ENCODE data around the gene SETD6.

SETD6 gene

DNA sequence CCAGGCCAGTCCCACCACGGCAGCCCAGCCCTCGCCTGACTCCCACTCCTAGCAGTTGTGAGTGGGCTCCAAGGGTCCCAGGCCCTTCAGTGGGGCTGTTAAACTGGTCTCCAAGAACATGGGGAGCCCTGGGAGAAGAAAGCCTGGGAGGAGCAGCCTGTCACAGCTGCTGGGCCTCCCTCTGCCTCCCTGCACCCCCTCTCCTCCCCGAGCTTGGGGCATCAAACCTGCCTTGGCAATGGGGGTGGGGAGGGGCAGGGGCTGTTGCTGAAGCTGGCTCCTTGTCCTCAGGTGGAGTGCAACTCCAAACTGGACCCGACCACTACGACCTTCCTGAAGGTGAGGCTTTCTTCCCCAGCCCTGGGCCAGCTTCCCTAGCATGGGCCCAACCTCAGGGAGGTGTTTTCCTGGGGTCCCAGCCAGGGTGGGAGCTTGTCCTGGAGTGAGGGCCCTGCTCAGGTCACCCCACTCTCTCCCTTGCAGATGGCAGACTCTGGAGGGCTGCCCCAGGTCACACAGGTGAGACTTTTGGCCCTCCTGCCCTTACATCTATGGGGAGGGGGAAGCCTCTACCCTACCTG, 6.6 kb upstream of the SETD6 start:
- DNase-seq (ENCODE audit: low read depth), result no peak

DNA sequence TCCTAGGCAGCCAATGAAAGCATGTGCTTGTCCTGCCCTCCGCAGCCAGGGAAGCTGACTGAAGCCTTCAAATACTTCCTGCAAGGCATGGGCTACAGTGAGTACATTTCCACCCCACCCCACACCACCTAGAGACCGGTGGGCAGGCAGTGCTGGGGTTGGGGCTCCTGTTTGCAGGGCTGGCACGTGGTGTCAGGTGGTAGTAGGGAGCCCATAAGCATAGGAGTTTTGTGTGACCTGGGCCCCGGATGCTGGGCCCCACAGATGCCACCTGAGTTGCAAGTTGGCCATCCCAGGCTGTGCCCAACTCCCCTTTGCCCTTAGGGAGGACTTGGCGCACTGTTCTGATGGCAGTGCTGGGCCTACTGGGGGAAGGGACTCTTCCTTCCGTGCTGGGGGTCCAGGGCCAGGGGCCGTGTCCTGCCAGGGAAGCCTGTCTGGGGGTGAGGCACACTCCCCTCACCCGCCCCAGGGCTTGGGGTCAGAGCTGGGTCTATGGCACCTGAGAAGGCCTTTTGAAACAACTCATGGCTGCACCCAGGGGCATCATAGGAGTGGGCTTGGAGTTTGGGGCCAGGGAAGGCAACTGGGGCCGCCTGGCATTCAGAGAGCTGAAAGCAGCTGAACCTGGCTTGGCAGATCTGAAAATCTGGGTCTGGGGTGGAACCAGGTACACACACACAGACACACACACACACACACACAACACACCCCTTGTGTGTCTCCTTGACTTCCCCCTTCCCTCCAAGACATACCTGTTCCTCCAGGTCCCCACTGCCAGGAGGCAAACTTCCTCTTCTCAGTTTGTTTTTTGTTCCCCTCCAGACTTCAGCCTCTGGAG, 5.8 kb upstream of the SETD6 start:
- DNase-seq (ENCODE audit: low read depth), result no peak

DNA sequence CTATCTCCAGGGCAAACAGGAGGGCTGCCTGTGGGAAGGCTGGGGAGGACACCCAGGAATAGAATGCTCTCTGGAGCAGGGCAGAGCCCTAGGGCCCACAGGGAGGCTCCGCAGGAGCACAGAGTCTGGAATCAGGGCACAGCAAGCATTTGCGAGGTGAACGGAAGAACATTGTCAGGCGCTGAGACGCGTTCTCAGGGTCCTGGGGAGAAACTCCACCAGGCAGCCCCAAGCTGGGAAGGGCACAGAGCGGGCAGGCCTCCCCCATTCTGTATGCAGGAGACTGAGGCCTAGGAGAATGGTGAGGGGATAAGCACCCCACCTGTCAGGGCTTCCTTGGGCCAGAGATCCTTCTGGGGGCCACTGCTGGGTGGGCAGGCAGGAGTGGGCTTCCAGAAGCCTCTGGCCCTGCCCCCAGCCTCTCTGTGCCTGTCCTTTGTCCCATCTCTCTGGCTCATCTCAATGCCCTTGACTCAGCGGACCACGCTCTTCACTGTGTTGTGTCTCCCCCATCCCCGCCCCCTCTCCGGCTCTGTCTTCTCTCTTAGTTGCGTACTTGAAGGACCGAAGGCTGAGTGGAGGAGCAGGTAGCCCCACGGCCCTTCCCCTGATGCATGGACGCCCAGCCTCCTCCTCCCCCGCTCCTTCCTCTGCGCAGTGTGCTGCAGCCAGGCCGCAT, 5.1 kb upstream of the SETD6 start:
- no peak for DNase-seq (ENCODE audit: low read depth)

DNA sequence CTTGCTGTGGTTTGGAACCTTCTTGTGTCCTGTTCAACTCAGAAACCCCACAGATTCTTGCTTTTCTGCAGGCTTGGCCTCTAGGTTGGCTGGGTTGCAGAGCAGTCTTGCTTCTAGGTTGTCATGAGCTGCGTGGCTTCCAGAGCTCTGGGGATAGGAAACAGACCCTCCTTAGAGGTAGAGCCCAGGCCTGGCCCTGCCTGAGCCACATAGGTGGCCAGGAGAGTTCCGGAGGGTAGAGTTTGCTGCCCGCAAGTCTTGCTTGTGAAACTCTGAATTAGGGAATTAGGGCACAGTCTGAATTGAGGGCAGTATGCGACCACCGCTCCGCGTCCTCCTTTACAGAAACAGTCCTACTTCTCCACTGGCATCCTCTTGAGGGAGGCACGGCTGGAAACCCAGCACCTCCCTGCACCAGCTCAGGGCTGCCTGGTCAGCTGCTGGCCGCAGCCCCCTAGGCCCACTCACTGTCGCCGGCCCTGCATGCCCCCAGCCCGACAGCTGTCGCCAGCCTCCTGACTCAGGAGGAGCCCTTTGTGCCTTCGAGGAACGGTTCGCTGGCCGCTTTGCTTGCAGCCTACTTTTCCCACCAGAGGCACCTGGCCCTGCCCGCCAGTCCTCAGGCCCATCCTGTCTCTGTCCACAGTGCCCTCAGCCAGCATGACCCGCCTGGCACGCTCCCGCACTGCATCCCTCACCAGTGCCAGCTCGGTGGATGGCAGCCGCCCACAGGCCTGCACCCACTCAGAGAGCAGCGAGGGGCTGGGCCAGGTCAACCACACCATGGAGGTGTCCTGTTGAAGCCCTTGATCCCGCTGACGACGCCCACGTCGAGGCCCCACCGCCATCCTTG, 4.3 kb upstream of the SETD6 start:
- no peak for DNase-seq (ENCODE audit: low read depth)

DNA sequence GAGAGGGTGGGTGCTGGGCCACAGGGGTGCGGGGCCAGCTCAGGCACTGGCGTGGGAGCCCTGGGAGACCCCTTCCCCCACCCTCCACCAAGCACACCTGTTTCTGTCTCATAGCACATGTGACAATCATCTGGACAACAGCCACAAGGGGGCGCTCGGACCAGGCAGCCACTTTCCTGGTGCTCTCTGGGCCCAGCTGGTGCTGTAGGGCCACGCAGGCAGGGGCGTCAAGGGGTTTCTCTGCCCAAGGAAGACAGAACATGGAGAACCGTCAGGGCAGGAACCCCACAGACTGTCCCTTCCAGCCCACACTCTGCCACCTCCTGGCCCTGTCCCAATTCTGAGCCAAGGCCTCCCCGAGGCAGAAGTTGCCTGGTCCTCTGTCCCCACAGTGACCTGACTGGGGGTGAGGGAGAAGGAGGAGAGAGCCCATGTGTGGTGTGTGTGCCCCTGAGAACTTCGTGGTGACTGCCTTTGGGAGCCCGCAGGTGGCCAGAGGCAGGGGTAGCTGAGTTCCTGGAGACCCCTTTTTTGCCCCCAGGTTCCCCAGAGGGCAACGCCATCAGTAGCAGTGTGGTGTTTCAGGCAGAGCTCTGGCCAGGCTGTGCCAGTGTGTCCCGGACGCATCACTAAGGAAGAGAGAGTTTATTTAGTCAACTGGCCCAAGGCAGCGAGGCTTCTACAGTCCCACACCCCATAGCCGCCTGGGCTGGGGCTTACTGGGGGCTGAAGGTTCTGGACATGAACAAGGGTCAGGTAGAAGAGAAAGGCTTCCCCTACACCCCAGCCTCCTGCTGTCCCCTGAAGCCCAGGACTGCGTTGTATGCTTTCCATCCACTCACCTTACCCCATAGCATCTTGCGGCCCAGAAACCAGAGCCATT, 3.1 kb upstream of the SETD6 start:
- peak; percentile 15 for DNase-seq (ENCODE audit: low read depth)

DNA sequence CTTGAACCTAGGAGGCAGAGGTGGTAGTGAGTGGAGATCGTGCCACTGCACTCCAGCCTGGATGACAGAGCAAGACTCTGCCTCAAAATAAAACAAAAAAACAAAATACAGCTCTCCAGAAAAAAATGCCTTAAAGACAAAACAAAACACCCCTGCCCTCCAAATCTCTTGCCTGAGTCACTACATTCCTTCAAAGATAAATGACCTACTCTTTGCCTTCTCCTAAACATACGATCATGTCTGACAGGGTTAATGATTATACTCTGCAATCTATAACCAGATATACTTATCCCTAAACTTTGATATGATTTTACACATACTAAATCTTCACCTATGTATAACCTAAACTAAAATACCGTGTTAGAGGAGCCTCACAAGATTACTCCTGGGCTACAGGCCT, 1.4 kb upstream of the SETD6 start:
- no peak for DNase-seq (ENCODE audit: low read depth)

DNA sequence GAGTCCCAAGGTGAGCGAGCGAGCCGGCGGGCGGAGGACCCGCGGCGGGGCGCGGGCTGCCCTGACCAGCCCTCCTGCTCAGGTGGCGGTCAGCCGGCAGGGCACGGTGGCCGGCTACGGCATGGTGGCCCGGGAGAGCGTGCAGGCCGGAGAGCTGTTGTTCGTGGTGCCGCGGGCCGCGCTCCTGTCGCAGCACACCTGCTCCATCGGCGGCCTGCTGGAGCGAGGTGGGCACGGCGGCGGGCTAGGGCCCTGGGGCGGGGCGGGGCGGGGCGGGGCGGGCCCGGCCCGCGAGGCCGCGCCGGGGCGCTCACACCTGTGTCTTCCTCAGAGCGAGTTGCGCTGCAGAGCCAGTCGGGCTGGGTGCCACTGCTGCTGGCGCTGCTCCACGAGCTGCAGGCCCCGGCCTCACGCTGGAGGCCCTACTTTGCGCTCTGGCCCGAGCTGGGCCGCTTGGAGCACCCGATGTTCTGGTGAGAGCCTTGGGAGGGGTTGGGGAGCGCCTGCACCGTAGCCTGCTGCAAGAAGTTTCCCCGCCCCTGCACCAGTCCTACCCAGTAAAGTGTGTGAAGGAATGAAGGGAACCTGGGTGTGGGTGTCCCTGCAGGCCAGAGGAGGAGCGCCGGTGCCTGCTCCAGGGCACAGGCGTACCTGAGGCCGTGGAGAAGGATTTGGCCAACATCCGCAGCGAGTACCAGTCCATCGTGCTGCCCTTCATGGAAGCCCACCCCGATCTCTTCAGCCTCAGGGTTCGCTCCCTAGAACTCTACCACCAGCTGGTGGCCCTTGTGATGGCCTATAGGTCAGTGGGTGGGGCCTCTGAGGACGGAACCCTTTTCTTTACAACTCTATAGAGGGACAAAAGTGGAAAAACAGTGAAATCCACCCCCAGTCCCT, 802 bp downstream of the SETD6 start:
- no peak for DNase-seq (ENCODE audit: low read depth)

DNA sequence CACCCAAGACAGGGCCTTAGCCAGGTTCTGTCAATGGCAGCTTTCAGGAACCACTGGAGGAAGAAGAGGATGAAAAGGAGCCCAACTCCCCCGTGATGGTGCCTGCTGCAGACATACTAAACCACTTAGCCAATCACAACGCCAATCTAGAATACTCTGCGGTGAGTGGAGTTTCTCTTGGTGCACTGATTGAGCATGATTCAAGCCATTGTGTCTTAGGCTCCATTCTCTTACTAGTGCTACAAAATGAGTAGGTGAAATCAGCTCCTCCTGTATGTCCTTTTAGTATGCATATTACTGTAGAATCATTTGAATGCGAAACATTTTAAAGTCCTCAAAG, 1.4 kb downstream of the SETD6 start:
- DNase-seq (ENCODE audit: low read depth), result no peak

DNA sequence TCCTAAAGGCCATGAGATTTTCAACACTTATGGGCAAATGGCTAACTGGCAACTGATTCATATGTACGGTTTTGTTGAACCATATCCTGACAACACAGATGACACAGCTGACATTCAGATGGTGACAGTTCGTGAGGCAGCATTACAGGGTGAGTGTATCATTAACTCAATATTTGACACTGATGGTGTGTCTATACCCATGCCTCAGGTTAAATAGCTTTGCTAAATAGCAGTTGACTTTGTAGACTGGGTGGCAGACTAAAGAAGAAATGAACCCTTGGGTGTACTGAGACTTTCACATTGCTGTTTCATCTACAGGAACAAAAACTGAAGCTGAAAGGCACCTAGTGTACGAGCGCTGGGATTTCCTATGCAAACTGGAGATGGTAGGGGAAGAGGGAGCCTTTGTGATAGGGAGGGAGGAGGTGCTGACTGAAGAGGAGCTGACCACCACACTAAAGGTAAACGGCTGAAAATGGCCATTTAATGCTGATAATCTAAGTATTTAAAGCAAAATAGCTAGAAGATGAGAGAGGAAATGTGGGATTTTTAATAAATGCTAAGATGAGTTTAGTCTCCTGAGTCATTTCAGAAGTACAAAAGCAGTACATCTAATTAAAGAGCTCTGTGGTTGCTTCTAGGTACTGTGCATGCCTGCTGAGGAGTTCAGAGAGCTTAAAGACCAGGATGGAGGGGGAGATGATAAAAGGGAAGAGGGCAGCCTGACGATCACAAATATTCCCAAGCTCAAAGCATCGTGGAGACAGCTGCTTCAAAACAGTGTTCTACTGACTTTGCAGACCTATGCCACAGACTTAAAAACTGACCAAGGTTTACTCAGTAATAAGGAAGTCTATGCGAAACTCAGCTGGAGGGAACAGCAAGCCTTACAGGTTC, 3.0 kb downstream of the SETD6 start:
- no peak for DNase-seq (ENCODE audit: low read depth)

DNA sequence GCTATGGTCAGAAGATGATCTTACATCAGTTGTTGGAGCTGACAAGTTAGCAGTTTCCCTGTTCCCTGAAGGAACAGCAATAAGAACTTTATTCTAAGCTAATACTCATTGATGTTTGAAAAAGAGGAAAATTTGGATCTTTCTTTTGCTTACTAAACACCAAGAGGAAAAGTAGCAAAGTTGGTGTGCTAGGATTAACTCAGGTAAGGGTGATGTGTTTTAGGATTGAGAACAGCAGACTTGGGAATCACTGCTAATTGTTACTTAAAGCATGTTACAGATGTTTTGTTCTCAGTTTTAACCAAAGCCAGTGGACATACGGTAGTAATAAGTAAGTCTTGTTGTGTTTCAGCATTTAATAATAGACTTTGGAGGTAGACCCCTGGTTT, 3.7 kb downstream of the SETD6 start:
- no peak for DNase-seq (ENCODE audit: low read depth)

DNA sequence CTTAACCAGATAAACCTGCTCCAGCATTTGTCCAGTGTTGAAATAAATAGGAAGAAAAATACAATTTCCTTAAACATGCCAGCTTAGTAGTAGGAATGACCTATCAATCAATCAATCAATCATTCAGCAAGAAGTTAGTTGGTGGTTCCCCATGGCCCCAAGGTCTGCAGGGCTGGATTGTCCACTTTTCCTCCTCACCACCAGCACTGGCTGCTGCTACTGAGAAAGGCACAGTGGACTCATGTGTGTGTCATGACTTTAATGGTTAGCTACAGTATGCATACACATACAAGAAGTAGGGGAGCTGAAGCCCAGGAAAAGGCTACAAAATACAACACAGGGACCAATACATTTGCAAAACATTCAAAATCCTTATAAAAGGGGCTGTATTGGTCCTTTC, 4.4 kb downstream of the SETD6 start:
- no peak for DNase-seq (ENCODE audit: low read depth)

DNA sequence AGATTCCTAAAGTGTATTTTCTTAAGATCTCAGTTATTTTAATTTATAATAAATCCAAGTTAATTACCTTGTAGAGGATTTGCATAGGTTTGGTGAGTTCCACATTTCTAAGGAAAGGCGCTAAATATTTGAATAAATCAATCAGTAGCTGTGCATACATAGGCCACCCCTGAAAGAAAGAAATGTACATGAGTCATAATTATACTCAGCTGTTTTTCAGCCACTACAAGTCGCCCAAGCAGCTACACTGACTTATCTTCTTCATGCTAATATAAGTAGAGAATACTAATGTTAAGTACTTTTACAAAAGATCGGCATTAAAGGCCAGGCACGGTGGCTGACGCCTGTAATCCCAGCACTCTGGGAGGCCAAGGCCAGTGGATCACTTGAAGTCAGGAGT, 14.9 kb downstream of the SETD6 start:
- DNase-seq (ENCODE audit: low read depth), result no peak

DNA sequence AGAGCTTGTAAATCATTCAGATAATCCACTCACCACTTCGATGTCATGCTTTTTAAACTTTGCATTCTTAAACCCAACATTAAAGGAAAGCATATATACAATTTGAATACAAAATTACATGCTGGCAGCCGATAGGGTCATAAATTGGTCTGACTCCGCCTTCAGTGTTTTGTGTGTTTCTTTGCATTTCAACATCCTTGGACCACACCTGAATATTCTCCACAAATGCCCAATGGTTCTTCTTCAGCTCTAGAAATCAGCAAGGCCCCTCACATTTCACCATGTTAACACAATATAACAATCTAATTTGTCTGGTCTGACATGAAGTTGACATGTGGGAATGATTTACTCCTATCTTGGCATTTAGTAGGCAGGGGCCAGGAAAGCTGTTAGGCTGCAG, 17.1 kb downstream of the SETD6 start:
- no peak for DNase-seq (ENCODE audit: low read depth)

DNA sequence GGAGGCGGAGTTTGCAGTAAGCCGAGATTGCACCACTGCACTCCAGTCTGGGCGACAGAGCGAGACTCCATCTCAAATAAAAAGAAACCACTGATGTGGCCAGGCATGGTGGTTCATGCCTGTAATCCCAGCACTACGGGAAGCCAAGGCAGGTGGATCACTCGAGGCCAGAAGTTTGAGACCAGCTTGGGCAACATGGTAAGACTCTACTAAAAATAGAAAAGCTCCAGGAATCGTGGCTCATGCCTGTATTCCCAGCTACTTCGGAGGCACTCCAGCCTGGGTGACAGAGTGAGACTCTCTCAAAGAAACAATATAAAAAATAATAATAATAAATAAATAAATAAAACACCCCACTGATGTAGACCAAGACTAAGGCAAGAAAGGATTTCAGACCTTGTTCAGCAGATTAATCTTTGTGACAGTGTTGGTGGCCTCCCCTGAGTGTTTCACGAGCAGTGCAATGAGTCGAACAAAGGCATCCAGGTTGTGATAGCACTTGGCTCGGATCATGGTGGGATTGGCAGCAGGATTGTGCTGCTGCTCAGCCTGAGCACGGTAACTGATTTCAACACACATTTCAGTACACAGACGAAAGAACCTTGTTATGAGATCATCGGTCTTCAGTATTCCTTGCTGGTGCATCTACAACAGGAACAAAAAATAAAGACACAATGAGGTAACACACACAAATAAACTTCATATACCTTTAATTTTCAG, 18.6 kb downstream of the SETD6 start:
- no peak for DNase-seq (ENCODE audit: low read depth)

DNA sequence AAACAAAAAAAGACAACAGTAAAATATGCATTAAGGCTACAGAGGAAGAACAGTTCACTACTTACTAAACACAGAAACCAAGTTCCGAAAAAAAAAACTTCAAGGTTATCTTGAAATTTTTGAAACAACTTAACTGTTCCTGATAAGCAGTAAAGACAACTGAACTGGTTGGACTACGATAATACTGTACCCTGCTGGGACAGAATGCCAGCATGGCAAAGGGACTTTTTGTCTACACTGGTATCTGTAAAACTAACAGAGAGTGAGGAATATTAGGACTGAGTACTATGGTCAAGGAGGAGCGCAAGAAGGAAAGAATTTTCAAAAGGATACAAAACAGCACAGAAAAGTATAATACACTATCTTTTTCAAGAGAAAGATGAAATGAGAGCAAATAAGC, 19.8 kb downstream of the SETD6 start:
- DNase-seq (ENCODE audit: low read depth), result no peak

DNA sequence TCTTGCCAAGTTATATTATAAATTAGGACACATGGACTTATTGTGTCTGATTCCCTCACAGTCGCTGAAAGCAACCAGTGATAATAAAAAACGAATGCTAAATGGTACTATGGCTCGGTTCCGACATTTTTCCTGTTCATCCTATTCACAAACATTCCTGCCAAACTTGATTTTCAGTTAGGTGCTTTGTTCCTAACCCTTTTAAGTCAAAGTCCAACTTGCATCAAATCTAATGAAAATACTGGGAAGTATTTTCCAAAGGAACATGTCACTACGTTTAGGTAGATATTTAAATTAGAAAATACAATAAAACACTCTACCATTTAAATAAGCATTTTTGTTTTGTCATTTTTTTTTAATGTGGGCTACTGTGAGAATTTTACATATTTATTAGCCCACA, 21.0 kb downstream of the SETD6 start:
- no peak for DNase-seq (ENCODE audit: low read depth)

DNA sequence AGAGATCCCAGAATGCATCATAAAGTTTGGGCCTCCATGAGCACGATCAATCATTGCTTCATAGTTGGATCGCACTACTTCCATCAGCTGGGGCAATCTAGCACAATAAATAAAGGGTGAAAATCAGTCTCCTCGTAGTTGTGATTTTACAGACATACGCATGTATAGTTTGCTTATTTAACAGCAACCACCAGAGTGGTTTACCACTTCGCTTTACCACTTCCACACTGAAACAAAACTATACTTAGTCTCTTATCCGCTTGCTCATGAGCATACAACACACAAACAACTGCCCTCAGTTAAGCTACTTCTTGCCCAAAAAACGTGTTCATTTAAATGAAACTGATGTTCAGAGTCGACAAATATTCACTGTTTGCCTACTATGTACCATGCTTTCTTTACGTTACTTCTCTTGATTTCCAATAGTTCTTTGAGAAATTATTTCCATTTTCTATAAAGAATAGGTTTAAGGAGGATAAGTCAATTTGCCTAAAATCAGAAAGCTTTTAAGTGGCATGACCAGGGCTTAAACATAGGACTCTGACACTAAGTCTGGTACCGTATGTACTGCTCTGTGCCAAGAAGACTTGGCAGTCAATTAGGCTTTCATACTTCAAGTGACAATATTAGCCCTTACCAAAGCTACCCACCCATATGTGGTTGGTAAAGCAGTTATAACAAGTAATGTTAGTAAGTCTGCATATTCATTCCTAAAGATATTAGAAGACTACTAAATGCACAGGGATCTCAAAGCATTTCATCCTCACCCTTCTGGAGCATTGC, 22.0 kb downstream of the SETD6 start:
- no peak for DNase-seq (ENCODE audit: low read depth)

DNA sequence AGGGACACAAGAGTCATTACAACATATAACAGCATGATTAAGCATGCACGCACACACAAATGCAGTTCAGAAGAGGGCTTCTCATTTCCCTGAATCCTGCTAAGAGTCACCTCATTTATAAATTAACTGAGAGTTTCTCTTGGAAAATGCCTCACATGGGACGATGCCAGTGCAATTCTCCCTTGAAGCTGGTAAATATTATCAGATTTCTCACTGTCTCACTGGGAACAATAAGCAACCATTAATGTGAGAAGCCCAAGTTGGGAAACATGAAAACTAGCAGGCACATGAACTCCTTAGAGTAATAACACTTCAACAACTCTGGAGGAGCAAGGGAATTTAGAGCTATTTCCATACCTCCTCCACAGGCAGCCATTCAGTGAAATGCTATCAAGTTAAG, 26.4 kb downstream of the SETD6 start:
- DNase-seq (ENCODE audit: low read depth), result no peak

All from stromal cell of bone marrow (primary cell).